CD4-positive, alpha-beta T cell treated with Interleukin-12 subunit alpha and Interleukin-12 subunit beta, for 1 hour (primary cell): ENCODE results near the gene CT45A1.
"Not testable (repeated sequence)": the region's sequence is repeated elsewhere in the genome, so short reads cannot be mapped to it uniquely, and the experiment has no call there.

Experiments
- DNase-seq: peaks from one replicate; pipeline ENCODE4 v3.0.0-alpha.2; 2020

Gene CT45A1, protein sequence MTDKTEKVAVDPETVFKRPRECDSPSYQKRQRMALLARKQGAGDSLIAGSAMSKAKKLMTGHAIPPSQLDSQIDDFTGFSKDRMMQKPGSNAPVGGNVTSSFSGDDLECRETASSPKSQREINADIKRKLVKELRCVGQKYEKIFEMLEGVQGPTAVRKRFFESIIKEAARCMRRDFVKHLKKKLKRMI

DNA sequence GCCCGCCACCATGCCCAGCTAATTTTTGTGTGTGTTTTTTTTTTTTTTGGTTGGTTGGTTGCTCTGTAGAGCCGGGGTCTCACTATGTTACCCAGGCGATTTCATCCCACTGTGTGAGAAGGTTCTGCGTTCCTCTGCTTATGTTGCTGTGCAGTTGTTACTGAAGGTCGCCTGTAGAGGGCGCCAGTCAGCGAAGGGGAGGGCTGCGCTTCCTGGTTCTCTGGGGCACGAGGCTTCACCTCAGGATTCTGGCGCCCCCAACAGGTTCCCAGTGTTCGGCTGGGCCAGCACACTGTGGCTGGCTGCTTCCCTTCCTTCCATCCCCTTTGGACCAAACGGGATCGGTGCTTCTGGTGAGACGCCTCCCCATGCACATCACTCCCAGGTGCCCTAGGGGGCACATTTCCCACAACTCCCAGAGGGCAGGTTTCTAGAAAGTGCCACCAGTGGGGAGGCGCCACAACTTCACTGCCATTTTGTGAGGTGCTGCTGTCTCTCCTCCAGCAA is at the start of gene CT45A1:
Gene CT45A1 (plus strand): TSS at position 457 of the 507 bp plus-strand sequence. CDS start 5,302 bp downstream, outside the sequence.
- not testable (repeated sequence) for DNase-seq

GRCh38 chrX:135672979-135673378 is 40.5 kb upstream of the CT45A1 start:
- not testable (repeated sequence) for DNase-seq

DNA sequence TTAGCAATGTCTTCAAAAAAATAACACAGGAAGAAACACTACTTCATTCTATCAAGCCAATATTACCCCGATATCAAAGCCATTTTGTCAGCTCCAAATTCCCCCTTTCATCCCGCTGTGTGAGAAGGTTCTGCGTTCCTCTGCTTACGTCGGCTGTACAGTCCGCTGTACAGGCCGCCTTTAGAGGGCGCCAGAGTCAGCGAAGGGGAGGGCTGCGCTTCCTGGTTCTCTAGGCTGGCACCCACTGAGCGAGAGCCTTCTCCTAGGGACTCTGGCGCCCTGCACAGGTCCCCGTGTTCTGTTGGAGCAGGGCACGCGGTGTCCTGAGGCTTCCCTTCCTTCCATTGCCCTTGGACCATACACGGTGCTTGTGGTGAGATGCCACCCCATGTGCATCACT is 25.3 kb upstream of the CT45A1 start:
- no peak for DNase-seq

- DNase-seq, result no peak
Measured at GRCh38 chrX:135695471-135695870, 18.0 kb upstream of the CT45A1 start.

DNA sequence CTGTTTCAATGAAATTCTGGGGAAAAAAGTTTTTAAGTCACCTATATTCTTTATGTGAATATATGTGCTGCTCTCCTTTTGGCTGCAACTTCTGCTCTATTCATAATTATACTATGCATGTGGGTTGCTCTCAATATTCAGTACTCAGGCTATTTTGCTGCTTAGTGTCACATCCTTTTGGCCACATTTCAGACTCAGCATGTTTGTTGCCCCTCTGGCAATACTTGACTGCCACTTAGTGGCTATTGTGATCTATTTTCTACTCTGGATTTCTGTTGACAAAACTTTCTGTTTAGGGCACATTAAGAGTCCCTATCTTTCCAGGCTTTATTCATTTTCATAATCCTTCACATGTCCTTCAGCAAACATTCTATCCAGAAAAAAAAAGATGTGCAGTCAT is 15.8 kb upstream of the CT45A1 start:
- no peak for DNase-seq

DNA sequence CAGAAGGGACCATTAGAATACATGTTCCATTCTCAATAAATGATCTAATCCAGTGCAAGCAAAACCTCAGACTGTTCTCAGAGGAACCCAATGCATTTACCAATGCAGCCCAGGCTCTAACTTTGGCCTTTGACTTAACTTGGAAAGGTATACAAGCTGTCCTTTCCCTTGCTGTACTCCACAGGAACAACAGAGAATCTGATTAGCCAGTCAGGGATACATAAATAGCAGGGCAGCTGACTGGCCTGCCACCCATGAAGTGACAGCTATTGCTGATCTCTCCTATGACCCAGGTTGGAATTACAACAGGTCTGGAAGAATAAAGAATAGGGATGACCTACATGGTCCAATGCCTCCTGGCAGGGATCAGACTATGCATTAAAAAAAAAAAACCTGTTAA is 14.5 kb upstream of the CT45A1 start:
- no peak for DNase-seq

GRCh38 chrX:135707880-135708279 is 5.6 kb upstream of the CT45A1 start:
- DNase-seq, result peak; percentile 7

GRCh38 chrX:135713795-135714194 is 356 bp downstream of the CT45A1 start:
- DNase-seq, result no peak

- DNase-seq, result not testable (repeated sequence)
Measured at GRCh38 chrX:135734666-135735065, 21.2 kb downstream of the CT45A1 start.

GRCh38 chrX:135737366-135738071 is 24.1 kb downstream of the CT45A1 start:
- DNase-seq, result peak; percentile 0

GRCh38 chrX:135740681-135741149 is 27.3 kb downstream of the CT45A1 start:
- peak; percentile 8 for DNase-seq

GRCh38 chrX:135741192-135741715 is 27.8 kb downstream of the CT45A1 start:
- DNase-seq, result no peak

GRCh38 chrX:135744739-135745138 is 31.3 kb downstream of the CT45A1 start:
- DNase-seq, result not testable (repeated sequence)

DNA sequence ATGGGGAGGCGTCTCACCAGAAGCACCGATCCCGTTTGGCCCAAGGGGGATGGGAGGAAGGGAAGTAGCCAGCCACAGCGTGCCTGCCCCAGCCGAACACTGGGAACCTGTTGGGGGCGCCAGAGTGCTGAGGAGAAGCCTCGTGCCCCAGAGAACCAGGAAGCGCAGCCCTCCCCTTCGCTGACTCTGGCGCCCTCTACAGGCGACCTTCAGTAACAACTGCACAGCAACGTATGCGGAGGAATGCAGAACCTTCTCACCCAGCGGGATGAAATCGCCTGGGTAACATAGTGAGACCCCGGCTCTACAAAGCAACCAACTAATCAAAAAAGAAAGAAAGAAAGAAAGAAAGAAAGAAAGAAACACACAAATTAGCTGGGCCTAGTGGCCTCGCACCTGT is 54.7 kb downstream of the CT45A1 start, which contains the start of gene CT45A3:
Gene CT45A3 (minus strand): TSS at position 101 of the 400 bp plus-strand sequence. CDS start 3,747 bp downstream, outside the sequence.
- DNase-seq, result not testable (repeated sequence)
